AG10803 (cell line): ENCODE data around the gene HMGA1.
"Not testable (repeated sequence)": the region's sequence is repeated elsewhere in the genome, so short reads cannot be mapped to it uniquely, and the experiment has no call there.

Source experiments
- DNase-seq: peaks from one replicate; pipeline ENCODE4 v3.0.0; 2010; ENCODE audit warnings: low read depth
- H3K4me3 ChIP-seq: 2 replicates; pipeline ENCODE4 v1.5.1; 2011; ENCODE audit warnings: mild to moderate bottlenecking, low read length, control low read depth
- CTCF ChIP-seq: conservative IDR thresholded peaks from 2 replicates; pipeline ENCODE4 v1.5.1; 2011; ENCODE audit warnings: mild to moderate bottlenecking, low read length, control low read depth, inconsistent platforms

The HMGA1 gene

GRCh38 chr6:34259529-34260069, 22.9 kb downstream of the HMGA1 start:
- no peak for DNase-seq
- H3K4me3 ChIP-seq: no peak overlapping the region
- no peak for TF ChIP-seq CTCF

- TF ChIP-seq CTCF: no peak
- no peak for DNase-seq
- H3K4me3 ChIP-seq: no peak overlapping the region
Measured at GRCh38 chr6:34260576-34261267, 24.0 kb downstream of the HMGA1 start.

- not testable (repeated sequence) for H3K4me3 ChIP-seq, DNase-seq
Measured at GRCh38 chr6:34263484-34263883, 26.8 kb downstream of the HMGA1 start.

GRCh38 chr6:34267746-34268145, 31.1 kb downstream of the HMGA1 start:
- no peak overlapping the region for H3K4me3 ChIP-seq
- DNase-seq: no peak
- TF ChIP-seq CTCF: no peak

- DNase-seq, H3K4me3 ChIP-seq: not testable (repeated sequence)
Measured at GRCh38 chr6:34269132-34269531, 32.5 kb downstream of the HMGA1 start.

GRCh38 chr6:34269658-34270341, 33.1 kb downstream of the HMGA1 start:
- not testable (repeated sequence) for DNase-seq, H3K4me3 ChIP-seq

GRCh38 chr6:34272013-34272926, 35.6 kb downstream of the HMGA1 start:
- no peak for TF ChIP-seq CTCF
- H3K4me3 ChIP-seq: no peak overlapping the region
- no peak for DNase-seq

GRCh38 chr6:34273242-34273805, 36.7 kb downstream of the HMGA1 start:
- DNase-seq: peak; percentile 9
- no peak overlapping the region for H3K4me3 ChIP-seq
- TF ChIP-seq CTCF: no peak
